Measurements from ENCODE around the gene HIVEP1. TPM values are rescaled to one million over a fixed set of nuclear protein-coding genes. Genes with fewer than 3 reads are reported as not detected.

HIVEP1 gene
- total RNA-seq, 2 donors from 2014 or later: 16.1 to 18.8 TPM

DNA sequence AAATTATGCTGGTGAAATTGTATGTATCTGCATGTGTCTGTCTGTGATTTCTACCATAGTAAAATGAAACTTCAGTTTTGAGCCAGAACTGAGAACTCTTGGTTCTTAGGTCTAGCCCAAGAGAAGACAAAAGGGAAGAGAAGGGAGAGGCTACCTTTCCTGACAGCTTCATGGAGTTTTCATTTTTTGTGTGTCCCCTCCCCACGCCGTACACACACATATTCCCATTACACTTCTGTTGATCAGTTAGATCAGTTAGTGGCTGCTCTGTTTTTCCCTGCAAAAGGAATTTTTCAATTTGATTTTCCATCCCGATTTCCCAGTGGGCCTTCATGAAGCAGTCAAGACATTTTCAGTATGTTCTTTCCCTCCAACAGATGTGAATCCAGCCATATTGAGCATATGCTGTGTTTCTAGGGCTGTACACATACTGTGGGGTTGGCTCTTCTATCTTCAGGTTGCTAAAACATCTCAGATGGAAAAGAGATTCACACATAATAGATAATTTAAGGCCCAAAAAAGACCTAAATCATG is 52.5 kb downstream of the HIVEP1 start:
- Histone ChIP-seq H3K4me3 (no peak overlapping the region), H3K27ac (no peak overlapping the region), H3K9me3 (no peaks in the 10 kb centered on the region), H3K27me3 (no peaks in the 10 kb centered on the region), H3K4me1 (peaks cover 0 to 19% of the 10 kb centered on the region in 2 donors), H3K36me3 (no peaks in the 10 kb centered on the region)
- no peak for DNase-seq (ENCODE audit: low spot score)
- TF ChIP-seq, protein P1, sequence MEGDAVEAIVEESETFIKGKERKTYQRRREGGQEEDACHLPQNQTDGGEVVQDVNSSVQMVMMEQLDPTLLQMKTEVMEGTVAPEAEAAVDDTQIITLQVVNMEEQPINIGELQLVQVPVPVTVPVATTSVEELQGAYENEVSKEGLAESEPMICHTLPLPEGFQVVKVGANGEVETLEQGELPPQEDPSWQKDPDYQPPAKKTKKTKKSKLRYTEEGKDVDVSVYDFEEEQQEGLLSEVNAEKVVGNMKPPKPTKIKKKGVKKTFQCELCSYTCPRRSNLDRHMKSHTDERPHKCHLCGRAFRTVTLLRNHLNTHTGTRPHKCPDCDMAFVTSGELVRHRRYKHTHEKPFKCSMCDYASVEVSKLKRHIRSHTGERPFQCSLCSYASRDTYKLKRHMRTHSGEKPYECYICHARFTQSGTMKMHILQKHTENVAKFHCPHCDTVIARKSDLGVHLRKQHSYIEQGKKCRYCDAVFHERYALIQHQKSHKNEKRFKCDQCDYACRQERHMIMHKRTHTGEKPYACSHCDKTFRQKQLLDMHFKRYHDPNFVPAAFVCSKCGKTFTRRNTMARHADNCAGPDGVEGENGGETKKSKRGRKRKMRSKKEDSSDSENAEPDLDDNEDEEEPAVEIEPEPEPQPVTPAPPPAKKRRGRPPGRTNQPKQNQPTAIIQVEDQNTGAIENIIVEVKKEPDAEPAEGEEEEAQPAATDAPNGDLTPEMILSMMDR (IDR thresholded peaks at IDR 0.05): no peak

DNA sequence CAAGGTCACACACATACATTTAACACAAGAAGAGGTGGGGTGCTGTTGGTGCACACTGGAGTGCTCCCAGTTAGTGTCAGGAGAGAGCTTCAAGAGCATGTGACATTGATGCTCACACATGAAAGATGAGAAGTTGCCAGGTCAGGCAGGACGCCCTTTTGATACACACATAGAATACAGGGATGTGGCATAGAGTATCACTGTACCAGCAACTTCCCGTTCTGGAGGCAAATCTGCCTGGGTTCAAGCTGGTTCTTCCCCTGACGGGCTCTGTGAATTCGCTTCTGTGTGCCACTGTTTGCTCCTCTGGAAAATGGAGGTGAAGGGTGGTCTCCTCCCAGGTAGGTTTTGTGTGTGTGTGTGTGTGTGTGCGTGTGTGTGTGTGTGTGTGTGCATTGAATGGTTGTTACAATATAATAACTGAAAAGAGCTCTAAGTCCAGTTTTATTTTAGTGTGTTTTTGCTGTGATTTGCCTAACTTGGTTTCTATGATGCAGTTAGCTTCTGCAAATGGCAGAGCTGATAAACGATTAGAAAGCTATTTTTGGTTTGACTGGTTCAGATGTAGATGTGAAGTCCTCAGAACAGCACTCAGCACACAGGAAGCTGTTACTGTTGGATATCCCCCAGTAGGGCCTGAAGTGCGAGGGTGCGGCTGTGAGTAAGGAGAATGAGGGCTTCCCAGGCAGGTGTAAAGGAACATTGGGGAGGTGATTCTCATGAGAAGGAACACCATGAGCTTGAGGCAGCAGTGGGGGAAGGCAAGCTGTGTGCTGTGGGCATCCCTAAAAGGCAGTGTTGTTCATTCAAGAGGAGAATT is 53.4 kb downstream of the HIVEP1 start:
- H3K27me3 ChIP-seq: no peaks in the 10 kb centered on the region
- peak overlapping the region; percentile 37 to 46 for H3K27ac ChIP-seq
- peaks cover 0 to 19% of the 10 kb centered on the region in 2 donors for H3K4me1 ChIP-seq
- no peak overlapping the region for H3K4me3 ChIP-seq
- no peaks in the 10 kb centered on the region for H3K9me3 ChIP-seq
- H3K36me3 ChIP-seq: no peaks in the 10 kb centered on the region
- TF ChIP-seq, protein P1 (IDR thresholded peaks at IDR 0.05): no peak
- DNase-seq (ENCODE audit: low spot score): no peak

DNA sequence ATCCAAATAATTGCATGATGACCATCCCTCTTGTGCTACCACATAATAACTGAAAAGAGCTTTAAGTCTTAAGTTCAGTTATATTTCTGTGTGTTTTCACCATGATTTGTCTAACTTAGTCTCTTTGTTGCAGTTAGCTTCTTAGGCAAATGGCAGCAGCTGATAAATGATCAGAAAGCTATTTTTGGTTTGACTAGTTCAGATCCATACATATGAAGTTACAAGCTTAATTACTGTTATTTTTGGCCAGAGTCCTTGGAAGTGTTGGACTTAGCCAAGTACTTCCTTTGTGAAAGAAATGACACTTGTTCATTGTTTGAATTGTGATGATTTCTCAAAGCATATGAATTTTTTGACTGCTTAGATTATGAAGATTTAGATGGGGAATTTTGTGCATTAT is 54.2 kb downstream of the HIVEP1 start:
- Histone ChIP-seq H3K27me3 (no peaks in the 10 kb centered on the region), H3K36me3 (no peaks in the 10 kb centered on the region), H3K9me3 (no peaks in the 10 kb centered on the region), H3K27ac (peak overlapping the region; percentile 37 to 46), H3K4me1 (peaks cover 0 to 19% of the 10 kb centered on the region in 2 donors), H3K4me3 (no peak overlapping the region)
- TF ChIP-seq, protein P1 (IDR thresholded peaks at IDR 0.05): no peak
- no peak for DNase-seq (ENCODE audit: low spot score)

DNA sequence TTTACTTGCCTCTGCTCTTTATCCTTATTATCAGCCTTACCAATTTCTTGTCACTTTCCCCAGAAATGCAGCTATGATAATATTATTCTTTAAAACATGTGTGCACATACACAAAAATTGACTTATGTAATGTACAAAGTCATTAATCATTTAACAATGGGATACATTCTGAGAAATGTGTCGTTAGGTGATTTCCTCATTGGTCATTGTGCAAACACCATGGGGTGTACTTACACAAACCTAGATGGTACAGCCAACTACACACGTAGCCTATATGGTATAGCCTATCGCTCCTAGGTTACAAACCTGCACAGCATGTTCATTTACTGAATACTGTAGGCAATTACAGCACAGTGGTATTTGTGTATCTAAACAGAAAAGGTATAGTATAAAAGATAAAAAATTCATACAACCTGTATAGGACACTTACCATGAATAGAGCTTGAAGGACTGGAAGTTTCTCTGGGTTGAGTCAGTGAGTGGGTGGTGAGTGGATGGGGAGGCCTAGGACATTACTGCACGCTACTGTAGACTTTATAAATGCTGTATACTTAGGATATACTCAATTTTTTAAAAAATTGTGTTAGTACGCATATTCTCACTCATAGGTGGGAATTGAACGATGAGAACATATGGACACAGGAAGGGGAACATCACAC is 56.9 kb downstream of the HIVEP1 start:
- Histone ChIP-seq H3K27me3 (no peaks in the 10 kb centered on the region), H3K27ac (no peak overlapping the region), H3K9me3 (no peaks in the 10 kb centered on the region), H3K36me3 (no peaks in the 10 kb centered on the region), H3K4me1 (peaks cover 0 to 19% of the 10 kb centered on the region in 2 donors), H3K4me3 (no peak overlapping the region)
- DNase-seq (ENCODE audit: low spot score): no peak
- TF ChIP-seq, protein P1 (IDR thresholded peaks at IDR 0.05): no peak

DNA sequence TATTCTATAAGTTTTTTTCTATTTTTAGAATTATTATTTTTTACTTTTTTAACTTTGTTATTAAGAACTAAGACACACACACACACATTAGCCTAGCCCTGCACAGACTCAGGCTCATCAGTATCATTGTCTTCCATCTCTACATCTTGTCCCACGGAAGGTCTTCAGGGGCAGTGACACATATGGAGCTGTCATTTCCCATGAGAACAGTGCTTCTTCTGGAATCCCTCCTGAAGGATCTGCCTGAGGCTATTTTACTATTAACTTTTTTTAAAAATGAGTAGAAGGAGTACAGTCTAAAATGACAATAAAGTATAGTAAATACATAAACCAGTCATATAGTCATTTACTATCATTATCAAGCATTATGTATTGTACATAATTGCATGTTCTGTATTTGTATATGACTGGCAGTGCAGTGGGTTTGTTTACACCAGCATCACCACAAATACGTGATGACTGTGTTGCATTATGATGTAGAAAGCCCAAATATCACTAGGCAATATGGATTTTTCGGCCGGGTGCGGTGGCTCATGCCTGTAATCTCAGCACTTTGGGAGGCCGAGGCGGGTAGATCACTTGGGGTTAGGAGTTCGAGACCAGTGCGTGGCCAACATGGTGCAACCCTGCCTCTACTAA is 57.9 kb downstream of the HIVEP1 start:
- H3K27me3 ChIP-seq: no peaks in the 10 kb centered on the region
- no peaks in the 10 kb centered on the region for H3K36me3 ChIP-seq
- H3K4me1 ChIP-seq: peaks cover 0 to 13% of the 10 kb centered on the region in 2 donors
- no peaks in the 10 kb centered on the region for H3K9me3 ChIP-seq
- H3K4me3 ChIP-seq: no peak overlapping the region
- TF ChIP-seq, protein P1 (IDR thresholded peaks at IDR 0.05): no peak
- no peak for DNase-seq (ENCODE audit: low spot score)
- no peak overlapping the region for H3K27ac ChIP-seq
